ENCODE results near the gene SF3B2. TPM values are rescaled to one million over a fixed set of nuclear protein-coding genes. Genes with fewer than 3 reads are reported as not detected.

The SF3B2 gene
- polyA plus RNA-seq, 2 of the 4 experiments (the other 2 are of a cell fraction): 108 to 182 TPM

DNA sequence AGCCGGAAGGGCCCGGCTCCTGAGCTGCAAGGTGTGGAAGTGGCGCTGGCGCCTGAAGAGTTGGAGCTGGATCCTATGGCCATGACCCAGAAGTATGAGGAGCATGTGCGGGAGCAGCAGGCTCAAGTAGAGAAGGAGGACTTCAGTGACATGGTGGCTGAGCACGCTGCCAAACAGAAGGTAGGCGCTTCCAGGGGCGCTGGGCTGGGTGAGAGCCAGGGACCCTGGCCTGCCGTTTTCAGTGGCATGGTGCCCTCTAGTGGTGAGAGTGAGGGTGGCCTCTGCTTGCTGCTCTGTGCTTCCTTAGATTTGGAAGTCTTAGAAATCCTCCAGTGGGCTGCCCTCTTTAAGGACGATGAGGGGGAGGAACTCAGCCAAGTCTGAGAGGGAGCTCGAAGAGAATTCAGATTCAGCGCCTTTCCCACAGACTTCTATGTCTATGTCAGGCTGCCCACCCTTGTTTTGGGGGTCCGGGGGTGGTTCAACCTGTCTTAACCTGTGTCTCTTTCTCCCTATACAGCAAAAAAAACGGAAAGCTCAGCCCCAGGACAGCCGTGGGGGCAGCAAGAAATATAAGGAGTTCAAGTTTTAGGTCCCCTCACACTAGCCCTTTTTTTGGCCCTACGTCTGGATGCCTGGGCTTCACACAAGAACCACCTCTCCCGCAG is 16.1 kb downstream of the SF3B2 start:
- ATAC-seq (peak; percentile 52 to 83; a peak in 5 of 6 replicates), FAIRE-seq (no peak), DNase-seq (ENCODE audit: low read depth in 1 of 2, low spot score in 1 of 2) (peak; percentile 77 to 81)
- ChIA-PET POLR2A (interaction anchor here (1.1 to 1.3 kb wide), 2 partner anchors 16 to 69 kb away, joined by 4 to 6 read pairs; partner anchors contain the start of gene SF3B2), CTCF (interaction anchor here (0.7 to 10.5 kb wide), 66 partner anchors 12 to 278 kb away, joined by 3 to 233 read pairs (median 4); partner anchors contain the start of genes BANF1, CATSPER1, CCDC85B and GAL3ST3)
- 46% methylated on average over 17 of the region's 17 CpGs for WGBS (ENCODE audit: missing lambda C conversion rate)
- TF ChIP-seq, protein P1, sequence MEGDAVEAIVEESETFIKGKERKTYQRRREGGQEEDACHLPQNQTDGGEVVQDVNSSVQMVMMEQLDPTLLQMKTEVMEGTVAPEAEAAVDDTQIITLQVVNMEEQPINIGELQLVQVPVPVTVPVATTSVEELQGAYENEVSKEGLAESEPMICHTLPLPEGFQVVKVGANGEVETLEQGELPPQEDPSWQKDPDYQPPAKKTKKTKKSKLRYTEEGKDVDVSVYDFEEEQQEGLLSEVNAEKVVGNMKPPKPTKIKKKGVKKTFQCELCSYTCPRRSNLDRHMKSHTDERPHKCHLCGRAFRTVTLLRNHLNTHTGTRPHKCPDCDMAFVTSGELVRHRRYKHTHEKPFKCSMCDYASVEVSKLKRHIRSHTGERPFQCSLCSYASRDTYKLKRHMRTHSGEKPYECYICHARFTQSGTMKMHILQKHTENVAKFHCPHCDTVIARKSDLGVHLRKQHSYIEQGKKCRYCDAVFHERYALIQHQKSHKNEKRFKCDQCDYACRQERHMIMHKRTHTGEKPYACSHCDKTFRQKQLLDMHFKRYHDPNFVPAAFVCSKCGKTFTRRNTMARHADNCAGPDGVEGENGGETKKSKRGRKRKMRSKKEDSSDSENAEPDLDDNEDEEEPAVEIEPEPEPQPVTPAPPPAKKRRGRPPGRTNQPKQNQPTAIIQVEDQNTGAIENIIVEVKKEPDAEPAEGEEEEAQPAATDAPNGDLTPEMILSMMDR (IDR thresholded peaks at IDR 0.05): peak; percentile 87
- TF ChIP-seq MAFK (IDR thresholded peaks at IDR 0.05; ENCODE audit: partially characterized antibody) (peak; percentile 7), RAD21 (conservative IDR thresholded peaks at IDR 0.05 in 1 of 2, IDR thresholded peaks at IDR 0.05 in 1 of 2) (peak; percentile 62 to 71; a peak in 4 of 5 replicates), JUN (IDR thresholded peaks at IDR 0.05) (0 out of 5 replicates have a peak, but pooled peaks of 1 of the 2 experiments have one; percentile 36), NPAS2 (CRISPR knock-in tag; IDR thresholded peaks at IDR 0.05; ENCODE audit: borderline replicate concordance) (no peak), ZFP36 (IDR thresholded peaks at IDR 0.05; ENCODE audit: borderline replicate concordance, partially characterized antibody) (no peak), CHD4 (IDR thresholded peaks at IDR 0.05; ENCODE audit: borderline replicate concordance) (no peak), SMC3 (IDR thresholded peaks at IDR 0.05) (peak; percentile 66; the same call in 2 of the 3 replicates), JUNB (IDR thresholded peaks at IDR 0.05) (no peak)
- TF ChIP-seq, protein P2, sequence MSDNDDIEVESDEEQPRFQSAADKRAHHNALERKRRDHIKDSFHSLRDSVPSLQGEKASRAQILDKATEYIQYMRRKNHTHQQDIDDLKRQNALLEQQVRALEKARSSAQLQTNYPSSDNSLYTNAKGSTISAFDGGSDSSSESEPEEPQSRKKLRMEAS (IDR thresholded peaks at IDR 0.05): peak; percentile 39
- Histone ChIP-seq H3K4me3 (no peak overlapping the region), H3K4me2 (peak overlapping the region; percentile 95; the same call in 2 of the 3 replicates), H3K4me1 (peaks cover 32% of the 10 kb centered on the region), H3K9me3 (0 out of 3 replicates have a peak, but pooled peaks cover 2% of the 10 kb centered on the region), H3K27ac (peak overlapping the region; percentile 95 to 98)

DNA sequence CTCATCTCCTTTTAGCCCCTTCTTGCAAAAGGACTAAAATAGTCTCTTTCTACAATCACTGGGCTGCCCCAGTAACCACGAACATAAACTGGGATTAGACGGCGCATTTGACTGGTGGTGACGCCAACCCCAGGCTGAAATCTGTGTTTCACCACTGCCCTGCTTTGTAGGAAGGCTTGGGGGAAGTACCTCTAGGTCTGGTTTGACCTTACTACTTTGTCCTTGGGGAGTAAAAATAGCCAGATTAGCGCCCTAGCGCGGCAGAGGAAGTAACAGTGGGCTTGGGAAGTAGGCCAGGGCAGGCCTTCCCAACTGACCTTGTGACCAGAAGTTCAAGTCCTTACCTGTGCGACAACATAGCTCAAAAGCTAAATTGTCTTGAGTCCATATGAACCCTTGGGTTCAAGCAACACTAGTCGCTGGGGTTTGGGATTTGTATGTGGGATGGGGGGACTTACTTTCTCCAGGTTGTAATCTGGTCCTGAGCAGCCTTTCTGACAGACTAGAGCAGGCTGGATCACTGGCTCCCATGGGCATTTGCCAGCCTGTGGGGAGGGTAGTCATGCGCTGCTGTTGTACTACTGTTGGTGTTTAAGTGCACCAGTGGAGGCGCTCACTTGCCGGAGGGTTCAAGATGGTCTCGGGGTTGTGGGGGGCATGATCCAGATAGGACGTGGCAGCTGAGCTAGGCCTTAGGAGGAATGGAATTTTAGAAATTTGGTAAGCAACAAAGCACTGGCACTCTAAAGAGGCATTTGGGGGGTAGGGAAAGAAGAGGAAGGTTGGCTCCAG is 17.0 kb downstream of the SF3B2 start:
- Histone ChIP-seq H3K4me1 (peaks cover 32% of the 10 kb centered on the region), H3K27ac (peak overlapping the region; percentile 95 to 98), H3K4me3 (peak overlapping the region; percentile 87), H3K4me2 (peak overlapping the region; percentile 95), H3K9me3 (0 out of 3 replicates have a peak, but pooled peaks cover 2% of the 10 kb centered on the region)
- ATAC-seq: peak; percentile 66 to 73
- no peak for FAIRE-seq
- peak; percentile 77 to 81 for DNase-seq (ENCODE audit: low read depth in 1 of 2, low spot score in 1 of 2)
- TF ChIP-seq, protein P1 (IDR thresholded peaks at IDR 0.05): peak; percentile 20; the same call in 2 of the 3 replicates
- TF ChIP-seq MYC (IDR thresholded peaks at IDR 0.05; ENCODE audit: borderline replicate concordance, low read length): 0 out of 2 replicates have a peak, but pooled peaks have one; percentile 20
- TF ChIP-seq, protein P2 (IDR thresholded peaks at IDR 0.05): peak; percentile 27; the same call in 1 of the 2 replicates
- no peak for TF ChIP-seq FOXS1 (CRISPR knock-in tag; IDR thresholded peaks at IDR 0.05)
- TF ChIP-seq, protein P3, sequence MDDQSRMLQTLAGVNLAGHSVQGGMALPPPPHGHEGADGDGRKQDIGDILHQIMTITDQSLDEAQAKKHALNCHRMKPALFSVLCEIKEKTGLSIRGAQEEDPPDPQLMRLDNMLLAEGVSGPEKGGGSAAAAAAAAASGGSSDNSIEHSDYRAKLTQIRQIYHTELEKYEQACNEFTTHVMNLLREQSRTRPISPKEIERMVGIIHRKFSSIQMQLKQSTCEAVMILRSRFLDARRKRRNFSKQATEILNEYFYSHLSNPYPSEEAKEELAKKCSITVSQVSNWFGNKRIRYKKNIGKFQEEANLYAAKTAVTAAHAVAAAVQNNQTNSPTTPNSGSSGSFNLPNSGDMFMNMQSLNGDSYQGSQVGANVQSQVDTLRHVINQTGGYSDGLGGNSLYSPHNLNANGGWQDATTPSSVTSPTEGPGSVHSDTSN (IDR thresholded peaks at IDR 0.05): no peak
- peak in 1 of 2 experiments; percentile 5; a peak in 1 of 5 replicates for TF ChIP-seq RAD21 (conservative IDR thresholded peaks at IDR 0.05 in 1 of 2, IDR thresholded peaks at IDR 0.05 in 1 of 2)
- 42% methylated on average over 14 of the region's 14 CpGs for WGBS (ENCODE audit: missing lambda C conversion rate)
- ChIA-PET POLR2A (interaction anchor here (0.5 to 1.3 kb wide), 6 partner anchors 12 to 68 kb away, joined by 3 to 6 read pairs (median 4); partner anchors contain the start of gene SF3B2), CTCF (interaction anchor here (0.6 to 10.5 kb wide), 54 partner anchors 11 to 1616 kb away, joined by 3 to 233 read pairs (median 4); partner anchors contain the start of genes CATSPER1, GAL3ST3 and SF3B2)

Measured in A549 (cell line).